ENCODE data around the gene LARGE1. TPM values are rescaled to one million over a fixed set of nuclear protein-coding genes. Genes with fewer than 3 reads are reported as not detected.

LARGE1 gene
- total RNA-seq, 1 experiment from 2014 or later: 1.3 TPM

GRCh38 chr22:33386270-33386669, 534.0 kb downstream of the LARGE1 start:
- Histone ChIP-seq H4K20me1 (ENCODE audit: low read length) (no peaks in the 10 kb centered on the region), H3K27ac (ENCODE audit: low read length) (no peak overlapping the region), H3K27me3 (ENCODE audit: low read length) (no peaks in the 10 kb centered on the region), H3K4me2 (ENCODE audit: low read length) (no peak overlapping the region), H3K36me3 (ENCODE audit: low read depth, low read length) (no peaks in the 10 kb centered on the region), H3K9me2 (replicated peaks; ENCODE audit: low read length) (no peaks in the 10 kb centered on the region), H3K4me3 (ENCODE audit: low read length) (no peak overlapping the region), H3F3A (ENCODE audit: low read length, unreplicated experiment) (no peaks in the 10 kb centered on the region), H3K9me3 (ENCODE audit: low read length) (no peaks in the 10 kb centered on the region), H3K4me1 (ENCODE audit: insufficient read depth, low read length) (no peaks in the 10 kb centered on the region), H3K9ac (ENCODE audit: low read length) (no peak overlapping the region), H2AFZ (ENCODE audit: low read length) (no peak overlapping the region), H3K79me2 (ENCODE audit: low read length) (no peaks in the 10 kb centered on the region)
- BruUV-seq (replicated peaks): no TSS peak
- intact Hi-C loops (cut with micrococcal nuclease): no loop called here
- ChIA-PET CTCF (no interaction called here), POLR2A (ENCODE audit: unreplicated experiment) (no interaction called here)
- ATAC-seq (no peak), DNase-seq (no peak)
- TF ChIP-seq EZH2phosphoT487 (IDR thresholded peaks at IDR 0.05; ENCODE audit: borderline replicate concordance, low read length): no peak
- TF ChIP-seq, protein P1, sequence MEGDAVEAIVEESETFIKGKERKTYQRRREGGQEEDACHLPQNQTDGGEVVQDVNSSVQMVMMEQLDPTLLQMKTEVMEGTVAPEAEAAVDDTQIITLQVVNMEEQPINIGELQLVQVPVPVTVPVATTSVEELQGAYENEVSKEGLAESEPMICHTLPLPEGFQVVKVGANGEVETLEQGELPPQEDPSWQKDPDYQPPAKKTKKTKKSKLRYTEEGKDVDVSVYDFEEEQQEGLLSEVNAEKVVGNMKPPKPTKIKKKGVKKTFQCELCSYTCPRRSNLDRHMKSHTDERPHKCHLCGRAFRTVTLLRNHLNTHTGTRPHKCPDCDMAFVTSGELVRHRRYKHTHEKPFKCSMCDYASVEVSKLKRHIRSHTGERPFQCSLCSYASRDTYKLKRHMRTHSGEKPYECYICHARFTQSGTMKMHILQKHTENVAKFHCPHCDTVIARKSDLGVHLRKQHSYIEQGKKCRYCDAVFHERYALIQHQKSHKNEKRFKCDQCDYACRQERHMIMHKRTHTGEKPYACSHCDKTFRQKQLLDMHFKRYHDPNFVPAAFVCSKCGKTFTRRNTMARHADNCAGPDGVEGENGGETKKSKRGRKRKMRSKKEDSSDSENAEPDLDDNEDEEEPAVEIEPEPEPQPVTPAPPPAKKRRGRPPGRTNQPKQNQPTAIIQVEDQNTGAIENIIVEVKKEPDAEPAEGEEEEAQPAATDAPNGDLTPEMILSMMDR (conservative IDR thresholded peaks at IDR 0.05; ENCODE audit: low read depth, low read length): no peak
- no peak for TF ChIP-seq EZH2 (IDR thresholded peaks at IDR 0.05; ENCODE audit: low read length, unreplicated experiment)

DNA sequence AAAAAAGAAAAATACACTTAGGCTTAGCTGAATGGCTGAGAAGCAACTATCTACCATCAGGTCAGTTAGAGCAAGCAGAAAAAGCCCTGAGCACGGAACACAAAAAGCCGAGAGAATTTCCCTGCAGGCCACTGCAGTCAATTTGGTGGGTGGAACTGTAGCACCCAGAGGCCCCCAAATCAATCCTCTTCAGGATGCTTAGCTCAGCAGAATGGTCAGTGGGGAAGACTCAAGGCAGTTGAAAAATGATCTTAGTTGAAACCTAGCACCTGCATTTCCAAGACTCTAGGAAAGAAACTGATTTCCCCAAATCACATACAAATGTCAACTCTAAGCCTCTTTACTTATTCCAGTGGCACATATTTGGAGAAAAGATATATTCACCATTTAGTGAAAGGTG, 534.7 kb downstream of the LARGE1 start:
- intact Hi-C loops (cut with micrococcal nuclease): no loop called here
- H3K9me2 ChIP-seq (replicated peaks; ENCODE audit: low read length): no peaks in the 10 kb centered on the region
- DNase-seq: no peak
- BruUV-seq (replicated peaks): no TSS peak
- no peak for TF ChIP-seq EZH2phosphoT487 (IDR thresholded peaks at IDR 0.05; ENCODE audit: borderline replicate concordance, low read length)
- TF ChIP-seq, protein P1 (conservative IDR thresholded peaks at IDR 0.05; ENCODE audit: low read depth, low read length): no peak
- no peak for TF ChIP-seq EZH2 (IDR thresholded peaks at IDR 0.05; ENCODE audit: low read length, unreplicated experiment)
- CTCF ChIA-PET: no interaction called here
- H3K79me2 ChIP-seq (ENCODE audit: low read length): no peaks in the 10 kb centered on the region
- H3K4me1 ChIP-seq (ENCODE audit: insufficient read depth, low read length): no peaks in the 10 kb centered on the region
- no peaks in the 10 kb centered on the region for H3K9me3 ChIP-seq (ENCODE audit: low read length)
- no peak for ATAC-seq
- H3K36me3 ChIP-seq (ENCODE audit: low read depth, low read length): no peaks in the 10 kb centered on the region
- no peak overlapping the region for H3K4me3 ChIP-seq (ENCODE audit: low read length)
- no peak overlapping the region for H3K27ac ChIP-seq (ENCODE audit: low read length)
- no peak overlapping the region for H3K9ac ChIP-seq (ENCODE audit: low read length)
- POLR2A ChIA-PET (ENCODE audit: unreplicated experiment): no interaction called here
- H3K27me3 ChIP-seq (ENCODE audit: low read length): no peaks in the 10 kb centered on the region
- H2AFZ ChIP-seq (ENCODE audit: low read length): no peak overlapping the region
- H3F3A ChIP-seq (ENCODE audit: low read length, unreplicated experiment): no peaks in the 10 kb centered on the region
- H3K4me2 ChIP-seq (ENCODE audit: low read length): no peak overlapping the region
- H4K20me1 ChIP-seq (ENCODE audit: low read length): no peaks in the 10 kb centered on the region

- DNase-seq (no peak), ATAC-seq (no peak)
- no peaks in the 10 kb centered on the region for H4K20me1 ChIP-seq (ENCODE audit: low read length)
- no peak overlapping the region for H3K9ac ChIP-seq (ENCODE audit: low read length)
- ChIA-PET CTCF (no interaction called here), POLR2A (ENCODE audit: unreplicated experiment) (no interaction called here)
- H3K27ac ChIP-seq (ENCODE audit: low read length): no peak overlapping the region
- no peak overlapping the region for H3K4me2 ChIP-seq (ENCODE audit: low read length)
- no TSS peak for BruUV-seq (replicated peaks)
- no peaks in the 10 kb centered on the region for H3K27me3 ChIP-seq (ENCODE audit: low read length)
- H3K4me3 ChIP-seq (ENCODE audit: low read length): no peak overlapping the region
- no peaks in the 10 kb centered on the region for H3F3A ChIP-seq (ENCODE audit: low read length, unreplicated experiment)
- no peak overlapping the region for H2AFZ ChIP-seq (ENCODE audit: low read length)
- no peaks in the 10 kb centered on the region for H3K79me2 ChIP-seq (ENCODE audit: low read length)
- no peaks in the 10 kb centered on the region for H3K9me3 ChIP-seq (ENCODE audit: low read length)
- intact Hi-C loops (cut with micrococcal nuclease): no loop called here
- TF ChIP-seq EZH2phosphoT487 (IDR thresholded peaks at IDR 0.05; ENCODE audit: borderline replicate concordance, low read length): no peak
- TF ChIP-seq, protein P1 (conservative IDR thresholded peaks at IDR 0.05; ENCODE audit: low read depth, low read length): no peak
- TF ChIP-seq EZH2 (IDR thresholded peaks at IDR 0.05; ENCODE audit: low read length, unreplicated experiment): no peak
- no peaks in the 10 kb centered on the region for H3K4me1 ChIP-seq (ENCODE audit: insufficient read depth, low read length)
- no peaks in the 10 kb centered on the region for H3K9me2 ChIP-seq (replicated peaks; ENCODE audit: low read length)
- H3K36me3 ChIP-seq (ENCODE audit: low read depth, low read length): no peaks in the 10 kb centered on the region
These were observed 537.8 kb downstream of the LARGE1 start for GRCh38 chr22:33382436-33382835.
